GM21526 (cell line): ENCODE data around the gene FGF19.
A peak's percentile ranks its signal among the peaks of the same experiment; 100 is the strongest.
"Not testable (repeated sequence)": the region's sequence is repeated elsewhere in the genome, so short reads cannot be mapped to it uniquely, and the experiment has no call there.

Experiments
- ATAC-seq: cut with Tn5 transposase; IDR thresholded peaks from one replicate; pipeline ENCODE4 v1.9.1; 2021; ENCODE audit warnings: moderate library complexity; ENCODE audit not compliant: unreplicated experiment, low FRiP score

Gene FGF19

DNA sequence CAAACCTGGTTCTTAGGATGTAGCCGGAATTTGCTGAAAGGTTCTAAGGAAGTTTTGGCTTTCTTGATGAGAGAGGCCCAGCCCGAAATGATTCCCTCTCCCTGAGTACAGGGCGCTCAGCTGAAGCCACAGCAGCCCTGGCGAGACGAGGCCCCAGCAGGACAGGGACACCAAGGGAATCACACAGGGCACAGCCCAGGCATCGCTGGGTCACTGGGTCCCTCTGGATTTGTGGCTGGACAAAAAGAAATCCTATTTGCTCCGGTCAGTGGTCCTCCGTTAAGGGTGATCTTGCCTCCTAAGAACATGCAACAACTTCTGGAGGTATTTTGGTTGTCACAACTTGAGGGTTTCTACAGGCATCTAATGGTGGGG is 6.4 kb downstream of the FGF19 start:
- no peak for ATAC-seq

DNA sequence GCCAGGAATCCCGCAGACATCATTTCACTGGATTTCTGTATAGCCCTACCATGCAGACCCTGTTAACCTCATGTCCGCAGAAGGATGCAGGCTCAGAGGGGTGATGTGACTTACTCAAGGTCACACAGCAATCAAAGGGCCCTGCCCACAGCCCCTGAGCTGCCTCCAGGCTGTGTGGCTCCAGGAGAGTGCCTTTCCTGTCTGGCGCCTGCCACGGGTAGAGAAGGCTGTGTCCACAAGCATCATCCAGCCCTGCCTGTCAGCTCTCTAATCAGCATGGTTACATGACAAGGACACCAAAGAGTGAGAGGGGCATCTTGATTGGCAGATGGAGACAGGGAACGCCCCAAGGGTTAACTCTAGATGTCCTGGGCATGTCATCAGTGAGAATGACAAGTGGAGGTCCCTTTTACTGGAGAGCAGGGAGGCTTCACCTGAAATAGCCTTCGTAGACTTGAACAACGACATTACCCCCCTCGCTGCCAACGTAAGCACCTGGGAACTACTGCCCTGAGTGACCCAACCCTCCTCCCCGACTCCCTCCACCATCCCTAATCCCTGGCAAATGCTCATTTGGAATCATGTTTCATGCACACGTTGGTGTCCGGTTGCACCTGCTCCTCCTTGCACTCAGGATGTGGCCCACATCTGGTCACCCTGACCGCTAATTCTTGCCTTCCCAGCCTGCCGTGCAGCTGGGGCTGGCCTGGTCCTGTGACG is 6.9 kb downstream of the FGF19 start:
- no peak for ATAC-seq

DNA sequence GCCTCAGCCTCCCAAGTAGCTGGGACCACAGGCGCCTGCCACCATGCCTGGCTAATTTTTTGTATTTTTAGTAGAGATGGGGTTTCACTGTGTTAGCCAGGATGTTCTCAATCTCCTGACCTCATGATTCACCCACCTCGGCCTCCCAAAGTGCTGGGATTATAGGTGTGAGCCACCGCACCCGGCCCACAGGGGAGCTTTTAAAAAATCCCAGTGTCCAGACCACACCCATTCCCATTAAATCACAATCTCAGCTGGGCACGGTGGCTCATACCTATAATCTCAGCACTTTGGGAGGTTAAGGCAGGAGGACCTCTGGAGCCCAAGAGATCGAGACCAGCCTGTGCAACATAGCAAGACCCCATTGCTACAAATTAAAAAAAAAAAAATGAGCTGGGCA is 7.8 kb downstream of the FGF19 start:
- ATAC-seq = not testable (repeated sequence)

DNA sequence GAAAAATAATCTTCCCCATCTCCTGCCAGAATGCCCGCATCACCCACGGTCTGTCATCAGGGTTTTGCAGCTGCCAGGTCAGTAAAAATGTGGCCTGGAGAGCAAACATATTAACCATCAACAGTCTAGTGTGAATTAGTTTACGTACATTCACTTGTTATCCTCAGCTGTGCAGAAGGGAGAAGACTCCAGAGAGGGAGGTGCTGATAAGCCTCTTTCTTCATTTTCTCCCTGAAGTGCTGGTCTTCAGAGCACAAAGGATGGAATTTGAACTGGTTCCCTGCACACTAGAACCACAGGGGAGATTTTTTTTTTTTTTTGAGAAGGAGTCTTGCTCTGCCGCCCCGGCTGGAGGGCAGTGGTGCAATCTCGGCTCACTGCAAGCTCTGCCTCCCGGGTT is 8.2 kb downstream of the FGF19 start:
- ATAC-seq = no peak

DNA sequence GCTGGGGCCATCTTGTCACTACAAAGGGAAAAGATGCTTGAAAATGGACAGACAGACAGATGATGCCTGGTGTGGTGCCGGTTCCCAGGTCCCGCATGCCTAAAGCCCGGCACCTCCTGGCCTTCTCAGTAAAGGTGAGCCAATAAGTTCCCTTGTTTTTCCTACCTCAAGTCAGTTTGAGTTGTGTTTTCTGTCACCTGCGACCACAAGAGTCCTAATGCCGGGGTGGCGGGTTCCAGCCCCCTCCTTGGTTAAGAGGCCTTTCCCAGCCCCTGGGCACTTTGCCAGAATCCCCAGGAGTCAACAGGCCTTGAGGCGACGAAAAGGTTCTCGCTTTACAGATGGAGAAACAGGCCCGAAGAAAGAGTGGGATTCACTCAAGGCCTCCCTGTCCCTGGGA is 9.0 kb downstream of the FGF19 start:
- ATAC-seq = no peak

DNA sequence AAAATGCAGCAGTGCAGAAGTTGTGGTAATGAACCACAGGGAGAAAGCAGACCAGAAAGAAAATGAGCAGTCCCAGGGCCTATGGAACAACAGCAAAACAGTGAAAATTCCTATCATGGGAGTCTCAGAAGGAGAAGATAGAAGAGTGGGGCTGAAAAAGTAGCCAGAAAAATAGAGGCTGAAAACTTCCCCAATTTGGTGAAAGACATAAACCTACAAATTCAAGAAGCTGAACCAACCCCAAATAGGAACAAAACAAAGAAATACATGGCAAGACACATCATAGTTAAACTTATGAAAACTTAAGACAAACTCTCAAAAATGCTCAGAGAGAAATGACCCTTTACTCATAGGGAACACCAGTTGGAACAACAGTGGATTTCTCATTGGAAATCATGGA is 11.4 kb downstream of the FGF19 start:
- no peak for ATAC-seq

DNA sequence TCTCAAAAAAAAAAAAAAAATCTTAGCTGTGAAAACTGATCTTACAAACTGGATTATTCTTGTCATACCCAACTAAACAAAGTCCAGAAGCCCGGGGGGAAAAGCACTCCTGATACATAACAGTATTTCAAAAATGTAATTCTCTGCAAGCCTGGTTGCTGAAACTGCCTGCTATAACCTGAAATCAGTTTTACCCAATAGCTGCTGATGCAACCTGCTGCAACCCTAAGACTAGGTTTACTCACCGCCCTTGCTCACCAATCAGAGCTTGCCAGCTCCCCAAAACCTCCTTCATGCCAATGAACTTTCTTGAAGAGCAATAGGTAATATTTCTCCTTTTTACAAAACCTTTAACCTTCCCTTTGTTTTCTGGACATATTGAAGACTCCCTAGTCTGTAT is 12.4 kb downstream of the FGF19 start:
- no peak for ATAC-seq

DNA sequence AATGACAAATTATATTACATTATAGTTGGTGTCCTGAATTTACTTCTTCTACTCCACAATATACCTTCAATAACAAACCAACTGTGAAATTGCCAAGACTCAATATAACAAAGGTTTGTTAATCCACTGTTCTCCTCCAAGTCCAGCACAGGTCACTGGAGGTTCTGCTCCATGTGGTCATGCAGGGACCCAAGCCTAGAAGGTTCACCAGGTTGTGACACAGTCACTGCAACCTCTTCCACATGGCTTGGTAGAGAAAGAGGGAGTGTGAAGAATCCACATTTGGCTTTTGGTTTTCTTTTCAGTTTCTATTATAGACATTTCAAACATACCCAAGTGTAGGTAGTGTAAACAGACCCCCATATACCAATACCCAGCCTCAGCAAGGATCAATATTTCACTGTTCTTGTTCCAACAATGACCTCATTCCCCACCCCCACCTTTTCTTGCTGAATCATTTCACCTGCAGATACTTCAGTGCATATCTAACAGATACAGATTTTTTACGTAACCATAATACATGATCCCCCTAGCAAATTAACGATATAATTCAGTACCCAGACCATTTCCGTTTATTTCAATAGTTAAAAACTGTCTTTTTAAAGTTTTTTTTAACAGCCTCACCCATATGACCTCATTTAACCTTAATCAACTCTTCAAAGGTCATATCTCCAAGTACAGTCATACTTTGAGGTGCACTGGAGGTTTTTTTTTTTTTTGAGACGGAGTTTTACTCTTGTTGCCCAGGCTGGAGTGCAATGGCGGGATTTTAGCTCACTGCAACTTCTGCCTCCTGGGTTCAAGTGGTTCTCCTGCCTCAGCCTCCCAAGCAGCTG is 14.1 kb downstream of the FGF19 start:
- no peak for ATAC-seq

DNA sequence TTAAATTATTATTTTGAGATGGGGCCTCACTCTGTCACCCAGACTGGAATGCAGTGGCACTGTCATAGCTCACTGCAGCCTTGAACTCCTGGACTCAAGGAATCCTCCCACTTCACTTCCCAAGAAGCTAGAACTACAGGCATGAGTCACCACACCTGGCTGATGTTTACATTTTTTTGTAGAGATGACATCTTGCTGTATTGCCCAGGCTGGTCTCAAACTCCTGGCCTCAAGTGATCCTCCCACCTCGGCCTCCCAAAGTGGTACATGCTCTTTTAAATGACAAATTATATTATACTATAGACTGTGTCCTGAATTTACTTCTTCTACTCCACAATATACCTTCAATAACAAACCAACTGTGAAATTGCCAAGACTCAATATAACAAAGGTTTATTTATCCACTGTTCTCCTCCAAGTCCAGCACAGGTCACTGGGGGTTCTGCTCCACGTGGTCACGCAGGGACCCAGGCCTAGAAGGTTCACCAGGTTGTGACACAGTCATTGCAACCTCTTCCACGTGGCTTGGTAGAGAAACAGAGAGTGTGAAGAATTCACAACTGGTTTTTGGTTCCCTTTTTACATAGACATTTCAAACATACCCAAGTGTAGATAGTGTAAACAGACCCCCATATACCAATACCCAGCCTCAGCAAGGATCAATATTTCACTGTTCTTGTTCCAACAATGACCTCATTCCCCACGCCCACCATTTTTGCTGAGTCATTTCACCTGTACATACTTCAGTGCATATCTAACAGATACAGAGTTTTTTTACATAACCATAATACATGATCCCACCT is 15.7 kb downstream of the FGF19 start:
- not testable (repeated sequence) for ATAC-seq

DNA sequence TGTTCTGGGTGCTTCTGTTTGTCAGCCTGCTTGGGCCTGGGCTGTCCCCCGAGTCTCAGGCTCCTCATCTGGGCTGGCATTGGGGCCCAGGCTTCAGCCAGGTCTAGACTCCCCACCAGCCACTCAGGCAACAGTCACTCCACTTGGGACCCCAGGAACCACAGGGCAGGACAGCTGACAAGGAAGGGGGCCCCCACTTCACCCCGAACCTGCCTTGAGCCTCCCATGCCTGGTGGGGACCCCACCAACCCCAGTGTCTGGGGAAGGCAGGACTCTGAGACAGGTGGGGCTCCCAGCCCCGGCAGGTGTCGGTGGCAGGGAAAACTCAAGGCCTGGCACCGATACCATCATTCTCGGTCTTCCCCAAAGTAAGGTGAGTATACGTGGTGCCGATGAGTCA is 17.0 kb downstream of the FGF19 start:
- no peak for ATAC-seq

DNA sequence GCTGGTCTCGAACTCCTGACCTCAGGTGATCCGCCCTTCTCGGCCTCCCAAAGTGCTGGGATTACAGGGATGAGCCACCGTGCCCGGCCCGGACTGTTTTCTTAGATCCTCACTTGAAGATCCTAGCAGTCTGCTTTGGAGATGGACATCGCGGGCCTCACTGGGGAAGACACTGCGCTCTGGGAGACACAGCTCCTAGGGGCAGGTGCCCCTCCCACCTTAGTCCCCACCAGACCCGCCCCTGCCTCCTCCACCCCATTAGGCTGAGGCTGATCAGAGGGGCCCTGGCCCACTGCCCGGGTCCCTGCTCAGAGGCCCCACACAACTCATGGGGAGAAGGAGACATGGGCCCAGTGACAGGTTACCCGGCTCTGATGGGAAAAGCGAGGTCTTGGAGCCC is 17.4 kb downstream of the FGF19 start:
- no peak for ATAC-seq

DNA sequence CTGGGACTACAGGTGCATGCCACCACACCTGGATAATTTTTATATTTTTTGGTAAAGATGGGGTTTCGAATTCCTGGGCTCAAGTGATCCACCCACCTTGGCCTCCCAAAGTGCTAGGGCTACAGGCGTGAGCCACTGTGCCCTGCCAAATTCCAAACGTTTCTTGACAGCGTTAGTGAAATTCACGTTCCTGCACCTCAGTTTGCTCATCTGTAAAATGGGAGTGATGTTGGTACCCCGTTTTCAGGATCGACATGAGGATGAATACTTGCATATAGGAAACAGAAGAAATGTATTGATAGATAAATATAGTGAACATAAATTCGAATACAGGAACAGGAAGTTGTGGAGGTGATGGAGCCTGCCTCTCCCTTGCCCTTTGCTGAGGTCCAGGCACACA is 18.5 kb downstream of the FGF19 start:
- ATAC-seq = no peak

DNA sequence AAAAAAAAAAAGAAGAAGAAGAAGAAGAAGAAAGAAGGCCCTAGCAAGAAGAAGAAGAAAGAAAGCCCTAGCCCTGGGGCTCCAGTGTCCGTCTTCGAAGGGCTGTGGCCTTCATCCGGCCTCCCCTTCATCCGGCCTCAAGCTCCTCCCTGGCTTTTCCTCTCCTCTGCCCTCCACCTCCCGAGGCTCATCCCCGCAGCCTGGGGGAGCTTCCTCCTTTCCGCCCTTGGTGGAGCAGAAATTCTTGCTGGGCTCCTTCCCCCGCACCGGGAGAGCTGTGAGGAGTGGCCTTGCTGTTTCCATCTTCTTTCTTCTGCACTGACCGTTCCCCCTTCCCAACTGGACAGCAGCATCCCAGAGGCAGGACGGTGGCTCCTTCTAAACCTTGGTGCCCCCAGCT is 19.2 kb downstream of the FGF19 start:
- ATAC-seq = no peak

DNA sequence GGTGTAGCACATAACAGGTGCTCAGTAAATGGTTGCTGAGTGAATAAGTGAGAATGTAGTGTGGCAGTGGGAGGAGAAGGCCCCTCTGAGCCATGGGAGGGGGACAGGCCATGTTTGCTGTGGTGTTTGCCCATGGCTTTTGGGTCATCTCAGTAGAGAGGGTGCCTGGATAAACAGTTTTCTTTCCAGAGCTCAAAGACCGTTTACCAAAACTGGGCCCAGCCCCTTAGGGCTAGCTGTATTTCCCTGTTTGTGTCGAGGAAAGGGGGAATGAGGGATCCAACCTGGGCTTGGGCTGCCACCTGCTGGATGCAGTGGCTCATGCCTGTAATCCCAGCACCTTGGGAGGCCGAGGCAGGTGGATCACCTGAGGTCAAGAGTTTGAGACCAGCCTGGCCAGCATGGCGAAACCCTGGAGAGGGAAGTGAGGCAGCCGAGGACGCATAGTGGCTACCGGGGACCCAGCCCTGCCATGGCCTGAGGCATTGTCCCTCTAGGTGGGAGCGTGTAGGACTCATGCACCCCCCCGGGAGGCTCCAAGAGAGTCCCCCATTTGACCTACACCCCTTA is 20.0 kb downstream of the FGF19 start:
- no peak for ATAC-seq

DNA sequence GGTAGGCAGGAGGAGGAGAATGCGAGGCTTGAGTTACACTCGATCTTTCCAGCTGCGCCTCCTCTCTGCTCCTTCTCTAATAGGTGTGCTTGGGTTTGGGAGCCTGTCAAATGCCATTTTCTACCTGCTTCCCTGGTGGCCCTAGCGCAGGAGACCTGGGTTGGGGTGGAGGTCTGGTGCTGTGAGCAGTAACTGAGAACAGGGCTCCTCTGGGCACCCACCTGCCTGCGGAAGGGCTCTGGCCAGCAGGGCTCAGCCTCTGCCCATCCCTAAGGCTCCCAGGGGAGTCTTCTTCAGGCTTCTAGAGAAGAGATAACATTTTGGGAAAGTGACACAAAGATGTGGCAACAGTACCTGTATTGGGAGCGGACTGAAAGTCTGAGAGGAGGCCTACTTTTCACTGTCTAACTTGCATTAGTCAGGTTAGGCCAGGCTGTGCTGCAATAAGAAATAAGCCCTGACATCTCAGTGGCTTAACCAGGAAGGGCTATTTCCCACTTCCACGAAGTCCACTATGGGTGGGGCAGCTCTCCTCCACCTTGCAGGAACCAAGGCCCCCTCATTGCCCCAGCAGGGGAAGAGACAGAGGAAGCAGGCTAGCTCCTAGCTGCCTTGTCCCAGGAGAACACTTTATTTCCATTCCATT is 21.0 kb downstream of the FGF19 start:
- ATAC-seq = no peak

DNA sequence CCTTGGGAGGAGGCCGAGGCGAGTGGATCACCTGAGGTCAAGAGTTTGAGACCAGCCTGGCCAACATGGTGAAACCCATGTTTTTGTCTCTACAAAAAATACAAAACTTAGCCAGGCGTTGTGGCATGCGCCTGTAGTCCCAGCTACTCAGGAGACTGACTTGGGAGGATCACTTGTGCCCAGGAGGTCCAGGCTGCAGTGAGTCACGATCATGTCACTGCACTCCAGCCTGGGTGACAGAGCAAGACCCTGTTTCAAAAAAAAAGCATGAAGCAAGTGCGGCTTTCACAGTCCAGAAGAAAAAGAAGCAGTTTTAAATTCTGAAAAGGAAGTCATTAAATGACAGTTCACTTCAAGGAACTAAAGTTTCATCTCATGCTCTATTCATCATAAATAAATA is 21.6 kb downstream of the FGF19 start:
- ATAC-seq = no peak

DNA sequence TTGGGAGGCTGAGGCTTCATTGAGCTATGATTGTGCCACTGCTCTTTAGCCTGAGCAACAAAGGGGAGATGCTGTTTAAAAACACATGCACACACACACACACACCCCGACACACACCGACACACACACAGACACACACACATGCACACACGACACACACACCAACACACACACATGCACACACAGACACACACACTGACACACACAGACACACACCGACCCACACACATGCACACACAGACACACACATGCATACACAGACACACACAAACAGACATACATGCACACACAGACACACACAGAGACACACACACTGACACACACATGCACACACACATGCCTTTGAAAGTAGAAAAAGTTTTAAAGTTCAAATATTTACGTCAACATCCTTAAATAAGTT is 23.1 kb downstream of the FGF19 start:
- no peak for ATAC-seq

DNA sequence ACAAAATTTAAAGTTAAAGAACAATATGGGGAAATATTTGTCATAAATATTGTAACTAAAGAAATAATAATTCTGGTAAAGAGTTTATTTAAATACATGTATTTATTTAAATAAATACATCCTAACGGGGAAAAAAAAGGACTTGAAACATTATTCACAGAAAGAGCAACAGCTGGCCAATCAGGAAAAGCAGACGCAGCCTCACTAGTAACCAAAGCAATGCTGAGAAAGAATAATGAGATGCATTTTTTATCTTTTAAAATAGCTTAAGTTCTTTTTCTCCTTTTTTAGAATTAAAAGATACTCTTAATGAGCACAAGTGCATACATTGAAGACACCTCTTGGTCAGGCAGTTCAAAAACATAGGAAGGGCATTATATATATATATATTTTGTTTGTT is 26.1 kb downstream of the FGF19 start:
- no peak for ATAC-seq

DNA sequence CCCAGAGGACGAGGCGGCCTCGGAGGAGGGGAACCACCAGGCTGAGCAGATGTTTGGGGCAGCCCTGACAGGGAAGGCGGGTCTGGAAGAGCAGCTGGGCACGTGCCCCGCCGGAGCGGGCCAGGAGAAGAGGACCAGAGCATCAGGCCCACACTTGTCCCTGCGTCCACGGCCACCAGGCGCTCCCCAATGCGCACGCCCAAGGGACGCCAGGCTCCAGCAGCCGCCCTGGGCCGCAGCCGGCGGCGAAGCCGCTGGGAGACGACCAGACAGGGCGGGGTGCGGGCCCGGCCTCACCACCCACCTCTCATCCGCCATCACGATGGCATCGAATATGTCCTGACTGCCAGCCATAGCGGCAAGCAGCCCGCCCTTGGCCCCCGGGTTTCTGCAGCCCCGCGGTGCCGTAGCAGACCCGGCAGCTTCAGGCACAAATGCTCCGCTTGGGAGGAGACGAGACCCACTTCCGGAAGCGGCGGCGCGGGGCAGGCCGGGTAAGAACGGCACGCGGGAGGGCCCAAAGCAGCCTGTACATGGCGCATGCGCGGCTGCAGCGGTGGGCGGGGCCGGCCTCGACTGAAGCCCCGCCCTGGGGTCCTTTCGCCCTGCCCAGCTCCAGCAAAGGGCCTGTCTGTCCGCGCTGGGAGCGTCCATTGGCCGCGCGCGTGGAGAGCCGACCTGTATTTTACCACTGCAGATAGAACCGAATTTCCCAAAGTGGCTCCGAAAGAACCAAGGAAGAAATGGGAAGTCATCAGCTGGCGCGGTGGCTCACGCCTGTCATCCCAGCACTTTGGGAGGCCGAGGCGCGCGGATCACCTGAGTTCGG is 28.7 kb downstream of the FGF19 start, which contains the start of gene LTO1:
Gene LTO1, minus strand, starts transcription at position 468 of the 829 bp plus-strand sequence. Its CDS starts 114 bp downstream, at position 354.
- peak; percentile 73 for ATAC-seq
